Astrocyte (in vitro differentiated cells and primary cell): ENCODE data around the gene FKBP1A. TPM values are rescaled to one million over a fixed set of nuclear protein-coding genes. Genes with fewer than 3 reads are reported as not detected.
A peak's percentile ranks its signal among the peaks of the same experiment; 100 is the strongest.

Experiments used
- DNase-seq: peaks from one replicate; pipeline ENCODE4 v3.0.0-alpha.2; 2010; ENCODE audit warnings: low read depth
- FAIRE-seq: peaks from 2 replicates; lab custom pipeline; 2011; peaks lifted over from hg19 to GRCh38; lab: Jason Lieb, UNC
- H2AFZ ChIP-seq: 2 replicates; pipeline ENCODE4 v1.6.0; 2012; ENCODE audit warnings: low read depth, low read length, inconsistent platforms
- H3K27ac ChIP-seq: 2 replicates; pipeline ENCODE4 v1.5.1; 2011; ENCODE audit warnings: low read depth, low read length, inconsistent platforms
- H3K27me3 ChIP-seq: 2 replicates; pipeline ENCODE4 v1.6.0; 2011; ENCODE audit warnings: low read length, inconsistent platforms; ENCODE audit not compliant: insufficient read depth
- H3K36me3 ChIP-seq: 2 replicates; pipeline ENCODE4 v1.5.1; 2011; ENCODE audit warnings: low read length, inconsistent platforms; ENCODE audit not compliant: insufficient read depth
- H3K4me1 ChIP-seq: 2 replicates; pipeline ENCODE4 v1.5.1; 2011; ENCODE audit warnings: low read length, inconsistent platforms; ENCODE audit not compliant: insufficient read depth
- H3K4me2 ChIP-seq: 2 replicates; pipeline ENCODE4 v1.6.0; 2012; ENCODE audit warnings: low read length, inconsistent platforms
- H3K4me3 ChIP-seq: 2 replicates; pipeline ENCODE4 v1.5.1; 2011; ENCODE audit warnings: low read depth, mild to moderate bottlenecking, low read length, inconsistent platforms; ENCODE audit not compliant: insufficient read depth
- H3K79me2 ChIP-seq: 2 replicates; pipeline ENCODE4 v1.6.0; 2012; ENCODE audit warnings: mild to moderate bottlenecking, low read length, inconsistent platforms; ENCODE audit not compliant: insufficient read depth
- H3K9ac ChIP-seq: 2 replicates; pipeline ENCODE4 v1.6.0; 2012; ENCODE audit warnings: mild to moderate bottlenecking, low read length, inconsistent platforms
- H3K9me3 ChIP-seq: 2 replicates; pipeline ENCODE4 v1.5.1; 2012; ENCODE audit warnings: low read depth, mild to moderate bottlenecking, low read length, inconsistent platforms; ENCODE audit not compliant: insufficient read depth
- H4K20me1 ChIP-seq: 2 replicates; pipeline ENCODE4 v1.6.0; 2012; ENCODE audit warnings: low read length, inconsistent platforms; ENCODE audit not compliant: insufficient read depth
- H3K27ac Mint-ChIP-seq: one replicate; pipeline ENCODE4 v1.8.0; 2021; ENCODE audit warnings: mild to moderate bottlenecking, mixed read lengths; ENCODE audit not compliant: unreplicated experiment
- H3K27me3 Mint-ChIP-seq: one replicate; pipeline ENCODE4 v1.8.0; 2021; ENCODE audit warnings: low read depth, mixed read lengths; ENCODE audit not compliant: unreplicated experiment
- H3K36me3 Mint-ChIP-seq: one replicate; pipeline ENCODE4 v1.8.0; 2021; ENCODE audit warnings: low read depth, mixed read lengths; ENCODE audit not compliant: unreplicated experiment
- H3K4me1 Mint-ChIP-seq: one replicate; pipeline ENCODE4 v1.8.0; 2021; ENCODE audit warnings: low read depth, mixed read lengths; ENCODE audit not compliant: unreplicated experiment
- H3K4me3 Mint-ChIP-seq: one replicate; pipeline ENCODE4 v1.8.0; 2021; ENCODE audit warnings: mild to moderate bottlenecking, moderate library complexity, mixed read lengths; ENCODE audit not compliant: unreplicated experiment
- H3K9me3 Mint-ChIP-seq: one replicate; pipeline ENCODE4 v1.8.0; 2021; ENCODE audit warnings: mild to moderate bottlenecking, mixed read lengths; ENCODE audit not compliant: unreplicated experiment
- EZH2 ChIP-seq: IDR thresholded peaks from 2 replicates; pipeline ENCODE4 v1.6.1; 2012; ENCODE audit warnings: mild to moderate bottlenecking, low read length, inconsistent platforms; ENCODE audit not compliant: insufficient read depth
- total RNA-seq: library from RNA; stranded (reverse); gene quantifications from 2 replicates; pipeline ENCODE4 v1.2.1, GENCODE V29; 2021
- TF ChIP-seq, protein P1 (sequence below): IDR thresholded peaks from 2 replicates; pipeline ENCODE4 v1.5.1; 2011; ENCODE audit warnings: low read depth, mild to moderate bottlenecking, inconsistent platforms, low read length, moderate library complexity; ENCODE audit not compliant: insufficient read depth

FKBP1A gene
- total RNA-seq, 1 donor from 2014 or later = 379 TPM

- Histone ChIP-seq H3K27me3 (peaks cover 2% of the 10 kb centered on the region), H3K9ac (no peak overlapping the region), H4K20me1 (no peaks in the 10 kb centered on the region), H3K36me3 (no peaks in the 10 kb centered on the region), H3K4me3 (no peak overlapping the region), H3K9me3 (no peaks in the 10 kb centered on the region), H3K4me2 (no peak overlapping the region), H3K4me1 (no peaks in the 10 kb centered on the region), H3K79me2 (no peaks in the 10 kb centered on the region), H3K27ac (no peak overlapping the region), H2AFZ (no peak overlapping the region)
- DNase-seq (no peak), FAIRE-seq (no peak)
- Mint-ChIP-seq H3K27ac (no peak overlapping the region), H3K27me3 (no peaks in the 10 kb centered on the region), H3K4me1 (peaks cover 3% of the 10 kb centered on the region), H3K9me3 (no peaks in the 10 kb centered on the region), H3K36me3 (no peaks in the 10 kb centered on the region), H3K4me3 (no peak overlapping the region)
- TF ChIP-seq, protein P1, sequence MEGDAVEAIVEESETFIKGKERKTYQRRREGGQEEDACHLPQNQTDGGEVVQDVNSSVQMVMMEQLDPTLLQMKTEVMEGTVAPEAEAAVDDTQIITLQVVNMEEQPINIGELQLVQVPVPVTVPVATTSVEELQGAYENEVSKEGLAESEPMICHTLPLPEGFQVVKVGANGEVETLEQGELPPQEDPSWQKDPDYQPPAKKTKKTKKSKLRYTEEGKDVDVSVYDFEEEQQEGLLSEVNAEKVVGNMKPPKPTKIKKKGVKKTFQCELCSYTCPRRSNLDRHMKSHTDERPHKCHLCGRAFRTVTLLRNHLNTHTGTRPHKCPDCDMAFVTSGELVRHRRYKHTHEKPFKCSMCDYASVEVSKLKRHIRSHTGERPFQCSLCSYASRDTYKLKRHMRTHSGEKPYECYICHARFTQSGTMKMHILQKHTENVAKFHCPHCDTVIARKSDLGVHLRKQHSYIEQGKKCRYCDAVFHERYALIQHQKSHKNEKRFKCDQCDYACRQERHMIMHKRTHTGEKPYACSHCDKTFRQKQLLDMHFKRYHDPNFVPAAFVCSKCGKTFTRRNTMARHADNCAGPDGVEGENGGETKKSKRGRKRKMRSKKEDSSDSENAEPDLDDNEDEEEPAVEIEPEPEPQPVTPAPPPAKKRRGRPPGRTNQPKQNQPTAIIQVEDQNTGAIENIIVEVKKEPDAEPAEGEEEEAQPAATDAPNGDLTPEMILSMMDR = no peak
- TF ChIP-seq EZH2 = no peak
Measured at GRCh38 chr20:1427457-1428054, 34.7 kb upstream of the FKBP1A start.

- TF ChIP-seq, protein P1 = no peak
- TF ChIP-seq EZH2 = no peak
- Histone ChIP-seq H3K27ac (no peak overlapping the region), H4K20me1 (no peaks in the 10 kb centered on the region), H2AFZ (no peak overlapping the region), H3K36me3 (no peaks in the 10 kb centered on the region), H3K9ac (no peak overlapping the region), H3K9me3 (no peaks in the 10 kb centered on the region), H3K4me3 (no peak overlapping the region), H3K4me2 (no peak overlapping the region), H3K4me1 (no peaks in the 10 kb centered on the region), H3K79me2 (no peaks in the 10 kb centered on the region), H3K27me3 (no peaks in the 10 kb centered on the region)
- H3K36me3 Mint-ChIP-seq = no peaks in the 10 kb centered on the region
- no peak overlapping the region for H3K27ac Mint-ChIP-seq
- H3K4me1 Mint-ChIP-seq = peaks cover 3% of the 10 kb centered on the region
- FAIRE-seq = no peak
- no peak for DNase-seq
- no peaks in the 10 kb centered on the region for H3K27me3 Mint-ChIP-seq
- peaks cover 2% of the 10 kb centered on the region for H3K9me3 Mint-ChIP-seq
- H3K4me3 Mint-ChIP-seq = no peak overlapping the region
Measured at GRCh38 chr20:1426231-1426849, 33.5 kb upstream of the FKBP1A start.

DNA sequence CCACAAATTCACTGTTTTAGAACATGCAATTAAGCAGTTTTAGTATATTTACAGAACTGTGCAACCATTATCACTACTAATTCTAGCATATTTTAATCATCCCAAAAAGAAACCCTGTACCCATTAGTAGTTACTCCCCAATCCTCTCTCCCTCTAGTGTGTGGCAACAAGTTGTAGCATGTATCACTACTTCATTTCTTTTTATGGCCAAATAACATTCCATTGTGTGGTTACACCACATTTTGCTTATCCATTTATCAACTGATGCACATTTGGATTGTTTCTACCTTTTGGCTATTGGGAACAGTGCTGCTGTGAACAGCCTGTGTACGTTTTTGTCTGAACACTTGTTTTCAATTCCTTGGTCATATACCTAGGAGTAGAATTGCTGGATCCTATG lies 31.5 kb upstream of the FKBP1A start:
- no peaks in the 10 kb centered on the region for H3K36me3 Mint-ChIP-seq
- H3K4me2 ChIP-seq = peak overlapping the region; percentile 23
- no peak overlapping the region for H3K4me3 Mint-ChIP-seq

More for the DNA sequence above, 31.5 kb upstream of the FKBP1A start:
- FAIRE-seq = no peak
- H3K4me1 ChIP-seq = no peaks in the 10 kb centered on the region
- DNase-seq = peak; percentile 25
- H3K27ac ChIP-seq = no peak overlapping the region
- H3K9me3 Mint-ChIP-seq = peaks cover 2% of the 10 kb centered on the region
- H3K36me3 ChIP-seq = no peaks in the 10 kb centered on the region
- H3K9ac ChIP-seq = no peak overlapping the region
- H3K27me3 ChIP-seq = no peaks in the 10 kb centered on the region
- TF ChIP-seq, protein P1 = no peak
- TF ChIP-seq EZH2 = no peak
- H3K79me2 ChIP-seq = no peaks in the 10 kb centered on the region
- no peak overlapping the region for H2AFZ ChIP-seq
- no peaks in the 10 kb centered on the region for H3K9me3 ChIP-seq
- no peak overlapping the region for H3K4me3 ChIP-seq
- no peak overlapping the region for H3K27ac Mint-ChIP-seq
- no peaks in the 10 kb centered on the region for H4K20me1 ChIP-seq
- H3K27me3 Mint-ChIP-seq = no peaks in the 10 kb centered on the region
- H3K4me1 Mint-ChIP-seq = no peaks in the 10 kb centered on the region
